ENCODE results near the gene APRT. TPM values are rescaled to one million over a fixed set of nuclear protein-coding genes. Genes with fewer than 3 reads are reported as not detected.

APRT gene
- total and polyA plus RNA-seq, 9 of the 15 experiments (the other 6 are each of a cell fraction or from before 2014, with no cell fraction given) = 41.7 to 409 (median 146) TPM

- TF ChIP-seq, protein P1, sequence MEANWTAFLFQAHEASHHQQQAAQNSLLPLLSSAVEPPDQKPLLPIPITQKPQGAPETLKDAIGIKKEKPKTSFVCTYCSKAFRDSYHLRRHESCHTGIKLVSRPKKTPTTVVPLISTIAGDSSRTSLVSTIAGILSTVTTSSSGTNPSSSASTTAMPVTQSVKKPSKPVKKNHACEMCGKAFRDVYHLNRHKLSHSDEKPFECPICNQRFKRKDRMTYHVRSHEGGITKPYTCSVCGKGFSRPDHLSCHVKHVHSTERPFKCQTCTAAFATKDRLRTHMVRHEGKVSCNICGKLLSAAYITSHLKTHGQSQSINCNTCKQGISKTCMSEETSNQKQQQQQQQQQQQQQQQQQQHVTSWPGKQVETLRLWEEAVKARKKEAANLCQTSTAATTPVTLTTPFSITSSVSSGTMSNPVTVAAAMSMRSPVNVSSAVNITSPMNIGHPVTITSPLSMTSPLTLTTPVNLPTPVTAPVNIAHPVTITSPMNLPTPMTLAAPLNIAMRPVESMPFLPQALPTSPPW (CRISPR knock-in tag; IDR thresholded peaks at IDR 0.05) = peak; percentile 58
- no peak for TF ChIP-seq GABPB2 (CRISPR knock-in tag; conservative IDR thresholded peaks at IDR 0.05)
- no peak for TF ChIP-seq NFYB (IDR thresholded peaks at IDR 0.05; ENCODE audit: extremely low read depth, insufficient read length)
- no peak for TF ChIP-seq NFXL1 (CRISPR knock-in tag; IDR thresholded peaks at IDR 0.05)
- TF ChIP-seq ZNF146 (CRISPR knock-in tag; IDR thresholded peaks at IDR 0.05; ENCODE audit: unreplicated experiment) = no peak
- TF ChIP-seq ZNF707 (CRISPR knock-in tag; conservative IDR thresholded peaks at IDR 0.05) = no peak
- no peak for TF ChIP-seq NCOA4 (IDR thresholded peaks at IDR 0.05; ENCODE audit: partially characterized antibody)
- 0 out of 2 replicates have a peak, but pooled peaks have one; percentile 9 for TF ChIP-seq ZEB2 (IDR thresholded peaks at IDR 0.05)
- TF ChIP-seq, protein P2, sequence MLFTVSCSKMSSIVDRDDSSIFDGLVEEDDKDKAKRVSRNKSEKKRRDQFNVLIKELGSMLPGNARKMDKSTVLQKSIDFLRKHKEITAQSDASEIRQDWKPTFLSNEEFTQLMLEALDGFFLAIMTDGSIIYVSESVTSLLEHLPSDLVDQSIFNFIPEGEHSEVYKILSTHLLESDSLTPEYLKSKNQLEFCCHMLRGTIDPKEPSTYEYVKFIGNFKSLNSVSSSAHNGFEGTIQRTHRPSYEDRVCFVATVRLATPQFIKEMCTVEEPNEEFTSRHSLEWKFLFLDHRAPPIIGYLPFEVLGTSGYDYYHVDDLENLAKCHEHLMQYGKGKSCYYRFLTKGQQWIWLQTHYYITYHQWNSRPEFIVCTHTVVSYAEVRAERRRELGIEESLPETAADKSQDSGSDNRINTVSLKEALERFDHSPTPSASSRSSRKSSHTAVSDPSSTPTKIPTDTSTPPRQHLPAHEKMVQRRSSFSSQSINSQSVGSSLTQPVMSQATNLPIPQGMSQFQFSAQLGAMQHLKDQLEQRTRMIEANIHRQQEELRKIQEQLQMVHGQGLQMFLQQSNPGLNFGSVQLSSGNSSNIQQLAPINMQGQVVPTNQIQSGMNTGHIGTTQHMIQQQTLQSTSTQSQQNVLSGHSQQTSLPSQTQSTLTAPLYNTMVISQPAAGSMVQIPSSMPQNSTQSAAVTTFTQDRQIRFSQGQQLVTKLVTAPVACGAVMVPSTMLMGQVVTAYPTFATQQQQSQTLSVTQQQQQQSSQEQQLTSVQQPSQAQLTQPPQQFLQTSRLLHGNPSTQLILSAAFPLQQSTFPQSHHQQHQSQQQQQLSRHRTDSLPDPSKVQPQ (CRISPR knock-in tag; IDR thresholded peaks at IDR 0.05; ENCODE audit: borderline replicate concordance) = no peak
- TF ChIP-seq HMGN3 (IDR thresholded peaks at IDR 0.05; ENCODE audit: borderline replicate concordance, extremely low read depth, insufficient read length, low read depth, low read length) = peak; percentile 59
- no peak for TF ChIP-seq SREBF1 (IDR thresholded peaks at IDR 0.05; ENCODE audit: borderline replicate concordance, low read depth, low read length)
- no peak for TF ChIP-seq MTF1 (CRISPR knock-in tag; IDR thresholded peaks at IDR 0.05; ENCODE audit: borderline replicate concordance)
- TF ChIP-seq TOE1 (IDR thresholded peaks at IDR 0.05; ENCODE audit: borderline replicate concordance) = peak; percentile 11; the same call in 1 of the 2 replicates
- no peak; the same call in 1 of the 2 replicates for TF ChIP-seq TOE1 (CRISPR knock-in tag; IDR thresholded peaks at IDR 0.05; ENCODE audit: borderline replicate concordance, low read depth)
- TF ChIP-seq GABPB1 (CRISPR knock-in tag; IDR thresholded peaks at IDR 0.05) = no peak
- no peak for TF ChIP-seq HLTF (IDR thresholded peaks at IDR 0.05)
- TF ChIP-seq, protein P3, sequence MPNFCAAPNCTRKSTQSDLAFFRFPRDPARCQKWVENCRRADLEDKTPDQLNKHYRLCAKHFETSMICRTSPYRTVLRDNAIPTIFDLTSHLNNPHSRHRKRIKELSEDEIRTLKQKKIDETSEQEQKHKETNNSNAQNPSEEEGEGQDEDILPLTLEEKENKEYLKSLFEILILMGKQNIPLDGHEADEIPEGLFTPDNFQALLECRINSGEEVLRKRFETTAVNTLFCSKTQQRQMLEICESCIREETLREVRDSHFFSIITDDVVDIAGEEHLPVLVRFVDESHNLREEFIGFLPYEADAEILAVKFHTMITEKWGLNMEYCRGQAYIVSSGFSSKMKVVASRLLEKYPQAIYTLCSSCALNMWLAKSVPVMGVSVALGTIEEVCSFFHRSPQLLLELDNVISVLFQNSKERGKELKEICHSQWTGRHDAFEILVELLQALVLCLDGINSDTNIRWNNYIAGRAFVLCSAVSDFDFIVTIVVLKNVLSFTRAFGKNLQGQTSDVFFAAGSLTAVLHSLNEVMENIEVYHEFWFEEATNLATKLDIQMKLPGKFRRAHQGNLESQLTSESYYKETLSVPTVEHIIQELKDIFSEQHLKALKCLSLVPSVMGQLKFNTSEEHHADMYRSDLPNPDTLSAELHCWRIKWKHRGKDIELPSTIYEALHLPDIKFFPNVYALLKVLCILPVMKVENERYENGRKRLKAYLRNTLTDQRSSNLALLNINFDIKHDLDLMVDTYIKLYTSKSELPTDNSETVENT (CRISPR knock-in tag; IDR thresholded peaks at IDR 0.05) = 0 out of 2 replicates have a peak, but pooled peaks have one; percentile 16
- no peak for TF ChIP-seq CREB3L1 (IDR thresholded peaks at IDR 0.05; ENCODE audit: borderline replicate concordance, low read depth)
- TF ChIP-seq CXXC5 (CRISPR knock-in tag; IDR thresholded peaks at IDR 0.05) = peak; percentile 55
Measured at GRCh38 chr16:88769617-88770460, 41.9 kb downstream of the APRT start (continued).
